Measurements from ENCODE around the gene CELF4.

The CELF4 gene

GRCh38 chr18:37400802-37401201, 164.8 kb downstream of the CELF4 start:
- FAIRE-seq = no peak
- no peak for DNase-seq (ENCODE audit: insufficient read length, low spot score)

GRCh38 chr18:37398248-37398920, 167.2 kb downstream of the CELF4 start:
- no peak for DNase-seq (ENCODE audit: insufficient read length, low spot score)
- FAIRE-seq = no peak

- DNase-seq (ENCODE audit: insufficient read length, low spot score) = no peak
- no peak for FAIRE-seq
Measured at GRCh38 chr18:37397814-37398213, 167.8 kb downstream of the CELF4 start.

GRCh38 chr18:37396971-37397720, 168.5 kb downstream of the CELF4 start:
- FAIRE-seq (no peak), DNase-seq (ENCODE audit: insufficient read length, low spot score) (no peak)

- no peak for FAIRE-seq
- DNase-seq (ENCODE audit: insufficient read length, low spot score) = no peak
Measured at GRCh38 chr18:37395631-37396030, 170.0 kb downstream of the CELF4 start.

- no peak for DNase-seq (ENCODE audit: insufficient read length, low spot score)
- no peak for FAIRE-seq
Measured at GRCh38 chr18:37395138-37395537, 170.5 kb downstream of the CELF4 start.

GRCh38 chr18:37394610-37394965, 171.0 kb downstream of the CELF4 start:
- no peak for DNase-seq (ENCODE audit: insufficient read length, low spot score)
- no peak for FAIRE-seq

GRCh38 chr18:37393945-37394609, 171.5 kb downstream of the CELF4 start:
- DNase-seq (ENCODE audit: insufficient read length, low spot score) = peak; percentile 82
- FAIRE-seq = peak; percentile 65

- DNase-seq (ENCODE audit: insufficient read length, low spot score) = no peak
- no peak for FAIRE-seq
Measured at GRCh38 chr18:37393221-37393827, 172.3 kb downstream of the CELF4 start.

- DNase-seq (ENCODE audit: insufficient read length, low spot score) = no peak
Measured at GRCh38 chr18:37392648-37393047, 172.9 kb downstream of the CELF4 start.

GRCh38 chr18:37391698-37392548, 173.7 kb downstream of the CELF4 start:
- no peak for DNase-seq (ENCODE audit: insufficient read length, low spot score)
- no peak for FAIRE-seq

More at GRCh38 chr18:37392648-37393047, 172.9 kb downstream of the CELF4 start:
- FAIRE-seq = no peak

- DNase-seq (ENCODE audit: insufficient read length, low spot score) = no peak
- FAIRE-seq = no peak
Measured at GRCh38 chr18:37391156-37391555, 174.4 kb downstream of the CELF4 start.

- no peak for DNase-seq (ENCODE audit: insufficient read length, low spot score)
- no peak for FAIRE-seq
Measured at GRCh38 chr18:37390687-37391086, 174.9 kb downstream of the CELF4 start.

- no peak for DNase-seq (ENCODE audit: insufficient read length, low spot score)
- FAIRE-seq = no peak
Measured at GRCh38 chr18:37389684-37390368, 175.8 kb downstream of the CELF4 start.

GRCh38 chr18:37389041-37389440, 176.6 kb downstream of the CELF4 start:
- DNase-seq (ENCODE audit: insufficient read length, low spot score) (no peak), FAIRE-seq (no peak)

GRCh38 chr18:37388413-37388812, 177.2 kb downstream of the CELF4 start:
- no peak for FAIRE-seq
- no peak for DNase-seq (ENCODE audit: insufficient read length, low spot score)

- FAIRE-seq = no peak
- DNase-seq (ENCODE audit: insufficient read length, low spot score) = peak; percentile 13
Measured at GRCh38 chr18:37385846-37386778, 179.5 kb downstream of the CELF4 start.

- DNase-seq (ENCODE audit: insufficient read length, low spot score) = no peak
- FAIRE-seq = no peak
Measured at GRCh38 chr18:37383846-37384595, 181.6 kb downstream of the CELF4 start.
